ENCODE results near the gene N4BP2L2.

Gene N4BP2L2

DNA sequence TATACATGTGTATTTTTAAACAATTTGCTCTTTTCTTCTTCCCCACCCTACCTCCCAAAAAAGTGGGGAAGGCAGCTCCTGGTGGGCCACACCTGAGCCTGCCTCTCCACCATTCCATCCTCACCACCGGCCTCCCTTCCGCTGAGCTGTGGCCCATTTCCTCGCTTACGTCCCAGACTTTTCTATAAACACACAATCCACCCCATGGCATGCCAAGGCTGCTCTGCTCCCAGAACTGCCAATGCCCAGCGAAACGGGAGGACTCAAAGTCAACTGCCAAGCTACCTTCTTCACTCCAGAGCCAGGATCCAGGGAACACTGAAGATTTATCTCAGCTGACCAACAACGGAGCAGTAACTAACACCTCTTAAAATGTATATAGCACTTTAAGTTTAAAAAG, 113.4 kb downstream of the N4BP2L2 start:
- DNase-seq, result no peak

DNA sequence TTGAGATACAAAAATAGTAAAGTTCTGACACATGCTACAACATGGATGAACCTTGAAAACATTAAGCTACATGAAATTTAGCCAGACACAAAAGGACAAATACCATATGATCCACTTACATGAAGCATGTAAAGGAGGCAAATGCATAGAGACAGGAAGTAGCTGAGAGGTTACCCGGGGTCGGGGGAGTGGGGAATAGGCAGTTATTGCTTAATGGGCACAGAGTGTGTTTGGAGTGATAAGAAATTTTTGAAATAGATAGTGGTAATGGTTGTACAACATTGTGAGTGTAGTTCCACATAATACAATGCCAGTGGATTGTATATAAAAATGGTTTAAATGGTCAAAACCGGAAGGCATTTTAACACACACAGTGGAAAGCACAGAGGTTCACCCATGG, 115.0 kb downstream of the N4BP2L2 start:
- no peak for DNase-seq

- DNase-seq, result no peak
Observed at GRCh38 chr13:32419862-32420261, 118.7 kb downstream of the N4BP2L2 start.

DNA sequence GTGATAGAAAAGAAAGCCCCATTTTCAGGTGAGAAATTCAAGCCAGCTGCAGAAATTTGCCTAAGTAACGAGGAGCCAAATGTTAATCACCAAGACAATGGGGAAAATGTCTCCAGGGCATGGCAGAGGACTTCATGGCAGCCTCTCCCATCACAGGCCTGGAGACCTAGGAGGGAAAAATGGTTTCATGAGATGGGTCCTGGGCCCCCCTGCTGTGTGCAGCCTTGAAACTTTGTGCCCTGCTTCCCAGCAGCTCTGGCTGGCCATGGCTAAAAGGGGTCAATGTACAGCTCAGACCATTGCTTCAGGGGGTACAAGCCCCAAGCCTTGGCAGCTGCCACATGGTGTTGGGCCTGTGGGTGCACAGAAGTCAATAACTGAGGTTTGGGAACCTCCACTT, 120.6 kb downstream of the N4BP2L2 start:
- no peak for DNase-seq

DNA sequence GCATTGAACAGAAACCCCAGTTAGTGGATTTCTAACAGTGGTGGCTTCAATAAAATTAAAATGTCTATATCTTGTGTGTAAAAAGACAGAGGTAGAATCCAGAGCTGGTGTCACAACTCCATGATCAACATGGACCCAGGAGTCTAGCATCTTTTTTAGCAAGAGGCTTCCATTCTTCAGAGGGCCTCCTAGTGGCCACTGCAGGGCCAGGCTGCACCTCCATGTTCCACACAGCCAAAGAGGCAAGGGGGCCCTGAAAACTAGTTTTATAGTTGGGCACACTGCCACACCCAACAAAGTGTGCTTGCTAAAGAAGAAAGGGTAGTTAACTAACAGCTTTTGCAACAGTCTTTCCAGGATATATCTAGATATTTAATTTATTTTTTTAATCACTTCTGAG, 123.6 kb downstream of the N4BP2L2 start:
- no peak for DNase-seq

GRCh38 chr13:32414580-32414979, 124.0 kb downstream of the N4BP2L2 start:
- no peak for DNase-seq

DNA sequence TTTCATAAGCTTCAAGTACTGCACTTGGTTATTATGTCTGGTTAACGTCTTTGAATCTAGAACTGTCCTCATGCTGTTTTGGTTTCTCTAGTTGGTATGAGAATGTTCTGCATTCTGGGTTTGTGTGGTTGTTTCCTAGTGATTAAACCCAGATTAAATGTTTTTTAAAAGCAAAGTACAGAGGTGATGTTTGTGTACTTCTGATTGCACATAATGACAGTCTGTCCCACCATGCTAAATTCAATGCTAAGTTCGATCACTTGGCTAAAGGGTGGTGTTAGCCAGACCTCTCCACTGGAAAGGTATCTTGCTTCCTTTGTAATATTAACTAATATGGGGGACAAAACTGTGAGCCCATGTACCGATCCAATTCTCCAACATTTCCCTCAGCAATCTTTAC, 125.3 kb downstream of the N4BP2L2 start:
- DNase-seq, result no peak

GRCh38 chr13:32409561-32410421, 128.8 kb downstream of the N4BP2L2 start:
- peak; percentile 71 for DNase-seq

DNA sequence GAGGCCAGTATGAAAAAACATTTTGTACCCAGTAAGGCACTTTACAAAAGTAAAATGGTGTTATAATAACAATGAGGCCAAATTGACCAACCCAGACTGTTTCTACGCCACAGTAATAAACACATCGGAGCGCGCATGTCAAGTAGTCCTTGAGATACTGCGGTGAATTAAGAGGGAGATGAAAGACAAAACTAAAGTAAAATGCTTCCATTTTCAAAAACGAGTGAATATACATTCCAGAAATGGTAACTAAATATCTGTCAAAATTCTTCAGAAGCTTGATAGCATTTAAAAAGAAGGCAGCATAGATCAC, 129.6 kb downstream of the N4BP2L2 start:
- DNase-seq, result peak; percentile 97

DNA sequence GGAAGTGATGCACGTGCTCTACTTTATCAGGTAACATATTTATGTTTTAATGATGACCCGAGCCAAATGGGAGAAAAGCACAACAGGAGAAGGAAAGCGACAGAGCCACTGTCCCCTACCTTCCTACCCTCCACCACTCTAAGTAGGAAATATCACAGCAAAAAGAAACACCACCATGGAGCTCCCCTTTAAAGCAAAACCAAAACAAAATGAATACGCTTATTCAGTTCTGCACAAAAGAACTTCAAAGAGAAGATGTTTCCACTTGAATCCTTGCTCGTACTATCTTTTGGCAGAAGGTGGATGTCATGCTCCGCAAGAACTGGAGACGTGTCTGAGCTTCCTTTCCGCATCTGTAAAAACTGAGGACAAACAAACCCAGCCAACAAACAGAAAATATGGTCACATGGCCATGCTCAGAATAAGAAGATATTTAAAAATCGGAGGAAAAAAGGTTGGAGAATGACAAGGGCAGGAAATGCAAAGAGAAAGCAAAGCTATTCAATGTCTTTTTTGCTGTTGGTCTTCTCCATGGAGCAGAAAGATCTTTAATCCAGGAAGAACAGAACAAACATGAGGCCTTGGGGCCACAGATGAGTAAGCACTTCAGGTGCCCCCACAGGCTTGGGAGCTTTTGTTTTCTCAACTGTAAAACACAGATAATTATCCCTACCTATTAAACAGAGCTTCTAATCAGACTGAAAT, 130.1 kb downstream of the N4BP2L2 start:
- no peak for DNase-seq

- DNase-seq, result no peak
Observed at GRCh38 chr13:32407854-32408253, 130.7 kb downstream of the N4BP2L2 start.

DNA sequence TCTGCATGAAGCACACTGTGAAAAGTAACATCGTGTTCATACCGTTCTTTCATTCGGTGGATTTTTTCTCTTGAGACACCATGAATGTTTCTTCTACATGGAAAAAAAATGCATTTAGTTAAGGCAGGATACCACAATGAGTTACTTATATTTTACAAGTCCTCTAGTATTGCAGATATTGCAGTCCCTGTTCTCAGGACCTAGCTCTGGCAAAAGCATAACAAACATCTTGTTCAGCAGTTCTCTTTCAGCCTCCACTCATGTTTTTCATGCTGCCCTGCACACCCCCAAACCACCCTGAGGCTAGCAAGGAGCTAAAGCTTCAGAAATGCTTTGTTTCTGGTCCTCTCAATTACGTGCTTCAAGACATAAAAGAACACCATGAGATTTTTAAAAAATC, 135.5 kb downstream of the N4BP2L2 start:
- DNase-seq, result no peak

DNA sequence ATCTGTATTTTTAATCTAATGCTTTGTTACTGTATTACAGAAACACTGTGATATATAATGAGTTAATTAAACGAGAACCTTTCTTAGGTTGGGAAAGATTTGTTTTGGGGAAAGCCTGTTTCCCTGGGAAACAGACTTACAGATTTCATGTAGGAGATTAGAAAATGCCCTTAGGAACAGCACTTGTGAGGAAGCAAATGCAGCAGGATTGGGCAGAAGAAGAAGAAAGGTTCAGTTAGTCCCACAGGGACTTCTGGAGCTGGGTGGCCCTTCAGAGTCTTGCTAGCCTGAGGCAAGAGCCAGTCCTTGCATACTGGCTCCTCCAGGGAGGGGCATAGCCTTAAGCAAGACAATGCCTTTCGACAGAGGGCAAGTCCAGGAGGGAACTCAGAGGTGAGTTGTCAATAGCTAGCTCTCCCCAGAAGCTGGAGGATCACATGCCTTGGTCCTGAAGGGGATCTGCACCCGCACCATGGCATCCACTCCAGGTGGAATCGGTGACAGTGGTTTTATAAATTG, 147.4 kb downstream of the N4BP2L2 start:
- no peak for DNase-seq

DNA sequence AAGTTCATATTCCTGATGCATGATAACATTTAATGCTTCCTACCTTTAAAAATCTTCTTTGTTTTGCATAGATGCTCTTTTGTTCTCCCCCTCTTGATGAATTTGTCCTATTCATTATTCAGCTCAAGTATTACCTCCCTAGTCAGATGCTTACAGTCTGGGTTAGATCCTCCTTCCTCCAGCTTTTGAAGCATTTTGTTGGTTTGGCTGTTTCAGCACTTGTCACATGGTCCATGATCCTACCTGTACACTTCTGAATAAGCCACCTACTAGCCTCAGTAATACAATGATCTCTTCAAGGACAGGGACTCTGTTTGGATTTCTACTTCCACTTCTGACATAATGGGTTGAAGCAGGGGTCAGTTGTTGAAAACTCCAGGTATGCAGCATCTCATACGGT, 148.1 kb downstream of the N4BP2L2 start:
- DNase-seq, result no peak

DNA sequence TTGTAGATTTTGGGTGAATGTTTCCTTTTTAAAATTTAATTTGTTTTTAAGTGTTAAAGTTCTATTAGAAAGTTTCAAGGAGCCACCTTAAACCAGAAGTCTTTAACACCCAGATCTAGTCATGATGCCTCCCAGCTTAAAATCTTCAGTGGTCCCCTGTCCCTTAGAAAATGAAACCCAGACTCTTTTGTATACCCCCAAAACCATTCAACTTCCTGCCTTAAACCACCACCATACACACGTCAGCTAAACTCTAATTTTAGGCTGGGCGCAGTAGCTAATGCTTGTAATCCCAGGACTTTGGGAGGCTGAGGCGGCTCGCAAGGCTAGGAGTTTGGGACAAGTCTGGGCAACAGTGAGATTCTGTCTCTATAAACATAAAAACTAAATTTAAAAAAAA, 148.5 kb downstream of the N4BP2L2 start:
- DNase-seq, result no peak

DNA sequence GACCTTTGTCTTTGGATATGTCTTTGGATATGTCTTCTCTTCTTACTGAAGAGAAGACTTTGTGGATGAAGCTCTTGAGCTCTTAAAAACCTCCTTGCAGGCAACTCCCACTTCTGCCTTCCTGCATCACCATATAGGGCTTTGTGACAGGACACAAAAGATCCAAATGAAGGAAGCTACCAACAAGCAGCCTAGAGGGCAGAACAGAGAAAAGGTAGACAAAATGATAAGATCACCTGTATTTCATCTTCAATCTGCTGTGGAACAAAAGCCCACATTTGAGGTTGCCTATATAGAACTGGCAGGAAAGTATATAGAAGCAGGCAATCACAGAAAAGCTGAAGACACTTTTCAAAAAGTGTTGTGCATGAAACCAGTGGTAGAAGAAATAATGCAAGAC, 153.2 kb downstream of the N4BP2L2 start:
- no peak for DNase-seq

DNA sequence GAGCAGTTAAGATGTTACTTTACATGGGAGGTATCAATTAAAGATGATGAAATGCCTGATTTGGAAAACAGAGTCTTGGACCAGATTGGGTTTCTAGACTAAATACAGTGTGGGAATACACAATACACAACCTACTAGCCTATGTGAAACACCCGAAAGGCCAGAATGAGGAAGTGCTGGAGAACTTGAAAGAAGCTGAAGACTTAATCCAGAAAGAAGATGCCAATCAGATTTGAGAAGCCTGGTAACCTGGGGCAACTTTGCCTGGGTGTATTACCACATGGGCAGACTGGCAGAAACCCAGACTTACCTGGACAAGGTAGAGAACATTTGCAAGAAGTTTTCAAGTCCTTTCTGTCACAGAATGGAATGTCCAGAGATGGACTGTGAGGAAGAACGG, 153.9 kb downstream of the N4BP2L2 start:
- no peak for DNase-seq

- no peak for DNase-seq
Observed at GRCh38 chr13:32383836-32384618, 154.6 kb downstream of the N4BP2L2 start.
